GM19463 (cell line): Measurements from ENCODE around the gene KCNK17.

Experiments
- ATAC-seq: cut with Tn5 transposase; IDR thresholded peaks from one replicate; pipeline ENCODE4 v1.9.1; 2021; ENCODE audit warnings: mild to moderate bottlenecking, moderate library complexity; ENCODE audit not compliant: unreplicated experiment

KCNK17 gene, protein sequence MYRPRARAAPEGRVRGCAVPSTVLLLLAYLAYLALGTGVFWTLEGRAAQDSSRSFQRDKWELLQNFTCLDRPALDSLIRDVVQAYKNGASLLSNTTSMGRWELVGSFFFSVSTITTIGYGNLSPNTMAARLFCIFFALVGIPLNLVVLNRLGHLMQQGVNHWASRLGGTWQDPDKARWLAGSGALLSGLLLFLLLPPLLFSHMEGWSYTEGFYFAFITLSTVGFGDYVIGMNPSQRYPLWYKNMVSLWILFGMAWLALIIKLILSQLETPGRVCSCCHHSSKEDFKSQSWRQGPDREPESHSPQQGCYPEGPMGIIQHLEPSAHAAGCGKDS

DNA sequence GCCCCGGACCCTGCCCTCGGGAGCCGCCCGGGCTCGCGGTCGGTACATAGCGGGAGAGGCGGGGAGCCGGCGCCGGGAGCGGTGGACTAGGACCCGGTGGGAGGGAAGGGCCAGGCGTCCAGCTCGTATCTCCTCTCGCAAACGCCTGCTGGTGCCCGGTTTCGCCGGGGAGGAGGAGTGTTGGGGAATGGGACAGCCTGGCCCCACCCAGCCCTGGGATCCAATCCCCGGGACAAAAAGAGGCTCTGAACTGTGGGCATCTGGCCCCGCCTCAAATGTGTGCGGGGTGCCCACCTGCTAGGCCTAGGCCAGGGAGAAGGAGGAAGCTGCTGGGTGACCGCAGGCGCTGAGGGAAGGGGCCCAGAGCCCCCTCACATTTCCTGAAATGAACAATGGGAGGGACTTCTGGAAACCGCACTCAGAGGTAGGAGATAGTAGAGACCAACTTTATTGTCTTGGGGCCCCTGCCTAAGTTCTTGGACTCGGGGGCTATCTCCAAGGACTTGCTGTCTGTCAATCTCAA is at the start of gene KCNK17:
TSS of gene KCNK17 (minus strand) at position 147 of the 523 bp plus-strand sequence. CDS start at position 48, 99 bp downstream.
- no peak for ATAC-seq

DNA sequence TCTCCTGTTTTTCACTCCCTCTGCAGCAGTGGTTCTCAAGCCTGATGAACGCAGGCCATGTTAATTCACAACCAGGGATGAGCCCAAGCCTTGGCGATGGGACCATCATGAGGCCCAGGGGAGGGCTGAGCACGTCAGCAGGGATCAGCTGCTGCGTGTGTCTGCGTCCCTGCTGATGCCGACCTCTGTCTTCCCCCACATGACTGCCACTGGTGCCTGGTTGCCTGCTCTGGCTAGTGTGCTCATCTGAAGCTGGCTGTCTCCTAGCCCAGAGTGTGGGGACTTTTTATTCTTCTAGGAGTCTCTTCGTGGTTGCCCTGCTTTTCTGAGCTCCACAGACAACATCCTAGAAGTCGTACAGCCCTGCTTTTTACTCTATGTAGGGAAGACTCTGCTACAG is 49.1 kb upstream of the KCNK17 start:
- no peak for ATAC-seq

DNA sequence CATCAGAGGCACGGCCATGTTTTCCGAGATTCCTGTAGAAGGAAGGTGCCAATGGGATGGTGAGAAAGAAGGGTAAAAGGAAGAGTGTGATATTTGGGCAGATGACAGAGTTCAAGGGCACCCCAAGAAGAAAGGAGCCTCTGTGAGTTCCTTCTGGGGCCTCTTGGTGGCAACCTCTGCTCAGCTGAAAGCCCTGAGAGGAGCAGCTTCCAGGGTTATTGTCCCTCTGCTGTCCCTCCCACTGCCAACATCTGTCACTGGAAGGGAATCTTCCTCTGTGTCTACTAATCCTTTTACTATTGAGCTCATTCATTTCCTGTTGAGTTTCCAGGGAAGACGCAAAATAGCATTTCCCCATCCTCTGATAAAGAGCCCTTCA is 48.3 kb upstream of the KCNK17 start:
- ATAC-seq, result no peak

DNA sequence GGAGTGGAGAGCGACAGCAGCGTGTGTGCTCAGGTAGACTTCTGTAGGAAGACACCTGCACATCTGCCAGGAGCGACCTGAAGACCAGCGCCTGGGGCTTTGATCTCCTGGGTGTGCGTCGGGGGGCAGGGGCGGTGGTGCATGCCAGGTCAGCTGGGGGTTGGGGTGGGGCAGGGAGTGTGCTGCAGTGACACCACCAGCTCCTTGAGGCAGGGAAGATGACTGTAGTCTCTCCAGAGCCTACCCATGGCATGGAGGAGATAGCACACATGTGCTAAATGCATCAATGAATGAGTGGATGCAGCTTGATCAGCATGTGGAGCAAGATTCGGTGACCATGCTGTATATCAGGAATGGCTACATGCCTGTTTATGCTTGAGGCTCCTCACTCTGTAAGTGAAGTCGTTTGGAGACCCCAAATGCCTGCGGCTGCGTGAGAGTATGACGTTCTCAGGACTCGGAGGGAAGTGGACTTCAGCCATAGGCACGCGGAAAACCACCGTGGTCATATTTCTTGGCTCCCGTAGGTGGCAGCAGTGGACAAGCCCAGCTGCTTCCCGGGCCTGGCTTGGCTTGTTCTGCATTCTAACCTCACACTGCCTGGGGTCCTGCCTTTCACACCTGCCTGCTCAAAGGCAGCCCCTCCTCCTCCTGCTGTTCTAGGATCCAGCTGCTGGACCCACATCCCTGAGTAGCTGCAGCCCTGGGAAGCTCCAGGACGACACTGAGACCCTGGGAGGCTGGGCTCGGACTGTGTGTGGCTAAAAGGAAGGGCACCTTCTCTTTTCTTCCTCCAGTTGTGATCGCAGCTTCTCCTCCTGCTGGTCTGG is 47.7 kb upstream of the KCNK17 start:
- peak; percentile 67 for ATAC-seq

DNA sequence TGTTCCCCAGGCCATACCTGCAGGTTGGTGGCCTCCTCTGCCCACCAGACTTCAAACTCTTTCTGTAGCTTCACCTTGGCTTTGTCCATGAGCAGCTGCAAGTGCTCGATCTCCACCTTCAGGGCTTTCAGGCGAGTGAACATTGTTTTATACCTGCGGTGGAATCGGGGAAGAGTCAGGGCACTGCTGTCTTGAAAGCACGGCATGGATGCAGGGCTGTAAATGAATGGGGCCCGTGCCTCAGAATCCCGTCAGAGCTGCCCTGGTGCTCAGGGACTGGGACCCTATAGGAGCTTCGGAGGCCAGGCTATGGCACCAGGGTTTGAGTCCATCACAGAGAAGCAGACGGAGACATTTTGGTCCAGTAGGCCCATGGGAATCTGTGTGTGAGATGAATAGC is 46.2 kb upstream of the KCNK17 start:
- no peak for ATAC-seq

DNA sequence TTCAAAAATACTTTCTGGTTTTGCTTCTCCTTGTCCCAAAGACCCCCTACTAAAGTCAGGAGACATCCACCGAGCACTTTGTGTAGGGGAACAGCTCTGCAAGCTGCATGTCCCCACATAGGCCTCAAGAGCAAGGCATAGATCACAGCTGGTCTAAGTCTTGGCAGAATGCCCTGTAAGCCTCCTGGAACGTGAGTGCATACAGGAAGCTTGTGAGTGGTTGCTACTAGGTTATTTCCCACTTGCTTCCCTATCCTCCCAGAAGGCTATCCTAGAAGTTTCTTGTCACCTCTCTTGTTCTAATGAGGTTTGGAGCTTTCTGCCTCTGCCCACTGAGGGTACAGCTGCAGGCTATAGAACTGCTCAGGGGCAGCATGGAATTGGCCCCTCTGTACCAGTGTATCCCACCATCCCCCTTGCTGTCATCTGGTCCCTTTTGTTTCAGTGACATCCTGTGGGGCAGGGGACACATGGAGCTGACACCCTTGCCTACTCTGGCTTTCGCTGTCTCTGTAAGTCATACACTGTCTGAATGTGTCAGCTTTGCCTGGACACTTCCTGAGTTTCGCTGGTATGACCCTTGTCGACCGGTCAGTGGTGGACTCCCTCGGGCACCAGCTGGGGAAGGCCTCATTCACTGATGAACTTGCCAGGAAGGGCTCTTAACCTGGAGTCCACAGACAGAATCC is 43.9 kb upstream of the KCNK17 start:
- no peak for ATAC-seq

DNA sequence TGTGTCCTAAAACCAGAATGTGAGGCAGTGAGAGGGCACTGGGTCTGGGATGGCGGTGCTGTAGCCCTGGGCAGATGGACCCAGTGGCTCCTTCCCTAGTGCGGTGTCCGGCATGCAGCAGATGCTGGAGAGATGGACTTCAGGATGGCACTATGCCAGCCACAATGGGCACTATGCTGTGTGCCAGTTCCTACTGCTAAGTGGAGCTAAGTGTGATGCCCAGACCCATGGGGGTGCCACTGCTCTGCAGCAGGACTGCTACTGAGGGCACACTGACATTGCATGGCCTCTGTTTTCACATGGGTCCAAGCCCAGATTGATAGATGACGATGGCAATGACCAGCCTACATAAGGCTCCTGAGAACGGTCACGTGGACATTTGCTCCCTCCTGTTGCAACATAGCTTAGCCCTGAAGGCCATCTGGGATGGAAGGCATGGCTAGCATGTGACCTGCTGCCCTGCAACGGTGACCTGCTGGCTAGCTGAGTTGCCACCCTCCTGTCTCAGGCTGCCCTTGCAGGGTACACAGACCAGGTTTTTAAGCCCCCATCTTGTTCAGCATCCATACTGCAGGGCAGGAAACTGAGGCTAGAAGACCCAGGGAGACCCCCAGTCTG is 39.6 kb upstream of the KCNK17 start:
- ATAC-seq, result no peak

DNA sequence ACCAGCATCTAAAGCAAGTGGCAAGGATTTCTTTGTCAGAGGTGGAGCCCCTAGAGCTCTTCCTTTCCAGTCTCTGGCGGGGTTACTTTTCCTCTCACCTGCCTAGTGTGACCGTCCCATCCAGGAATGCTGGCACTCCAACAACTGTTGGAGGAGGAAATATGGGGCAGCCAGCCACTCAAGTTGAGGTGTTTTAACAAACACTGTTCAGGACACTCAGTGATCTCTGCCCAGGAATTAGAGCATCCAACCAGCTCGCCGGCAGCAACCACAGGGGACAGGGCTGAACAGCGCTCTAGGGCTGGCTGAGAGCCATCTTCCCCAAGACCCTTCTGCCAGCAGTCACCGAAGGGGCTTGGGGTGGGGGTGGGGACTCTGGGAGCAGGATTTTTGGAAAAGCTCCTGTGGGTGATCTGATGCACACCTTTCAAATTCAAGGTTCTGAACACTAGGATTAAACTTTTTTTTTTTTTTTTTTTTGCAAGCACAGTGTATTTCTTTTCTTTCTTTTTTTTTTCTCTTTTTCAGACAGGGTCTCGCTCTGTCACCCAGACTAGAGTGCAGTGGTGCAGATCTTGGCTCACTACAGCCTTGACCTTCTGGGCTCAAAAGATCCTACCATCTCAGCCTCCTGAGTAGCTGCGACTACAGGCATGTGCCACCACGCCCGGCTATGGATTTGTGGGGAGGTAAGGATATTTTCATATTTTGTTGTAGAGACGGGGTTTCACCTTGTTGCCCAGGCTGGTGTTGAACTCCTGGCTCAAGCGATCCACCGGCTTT is 36.7 kb upstream of the KCNK17 start:
- no peak for ATAC-seq

DNA sequence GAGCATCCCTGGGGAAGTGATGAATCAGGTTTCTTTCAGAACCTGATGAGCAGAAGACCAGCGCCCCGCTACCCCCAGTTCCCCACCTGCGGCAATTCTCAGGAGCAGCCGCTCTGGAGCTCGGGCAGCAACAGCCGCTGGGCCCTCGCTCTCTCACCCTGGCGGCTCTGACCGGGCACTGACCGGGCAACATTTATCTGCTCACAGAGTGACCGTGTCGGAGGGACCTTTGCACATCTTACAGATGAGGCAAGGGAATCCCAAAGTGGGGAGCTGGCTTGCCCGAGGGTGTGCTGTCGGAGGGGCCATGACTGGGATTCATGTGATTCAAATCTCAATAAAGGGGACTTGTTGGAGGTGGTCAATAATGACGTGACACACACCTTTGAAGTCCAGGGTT is 34.5 kb upstream of the KCNK17 start:
- no peak for ATAC-seq

DNA sequence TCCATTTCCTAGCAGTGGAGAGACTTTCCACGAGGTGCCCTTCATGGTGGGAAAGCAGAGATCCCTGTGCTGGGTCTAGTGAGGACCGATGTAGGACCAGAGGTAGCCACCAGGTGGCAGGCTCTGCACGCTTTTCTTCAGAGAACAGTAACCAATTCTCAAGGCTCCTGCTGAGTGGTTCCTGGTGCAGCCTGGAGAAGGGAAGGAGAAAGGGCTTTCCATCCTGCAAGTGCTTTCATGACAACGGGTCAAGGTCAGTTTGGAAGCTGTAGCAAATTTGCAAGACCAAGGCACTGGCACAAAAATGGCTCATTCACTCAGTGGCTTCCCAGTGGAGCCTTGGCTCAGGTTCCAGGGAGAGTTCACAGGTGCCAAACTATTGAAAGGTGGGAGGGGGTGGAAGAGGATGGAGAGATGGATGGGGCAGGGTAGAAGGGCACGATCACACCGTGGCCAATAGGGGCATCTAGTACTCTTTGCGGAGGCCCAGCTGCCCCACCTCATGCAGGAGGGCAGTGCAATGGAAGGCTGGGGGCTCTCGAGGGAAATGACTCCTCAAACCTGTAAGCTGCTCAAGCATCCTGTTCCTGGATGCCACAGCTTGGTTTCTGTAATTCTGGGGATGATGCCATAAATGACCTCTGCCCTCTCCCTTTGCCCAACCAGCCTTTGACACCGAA is 33.8 kb upstream of the KCNK17 start:
- ATAC-seq, result no peak

DNA sequence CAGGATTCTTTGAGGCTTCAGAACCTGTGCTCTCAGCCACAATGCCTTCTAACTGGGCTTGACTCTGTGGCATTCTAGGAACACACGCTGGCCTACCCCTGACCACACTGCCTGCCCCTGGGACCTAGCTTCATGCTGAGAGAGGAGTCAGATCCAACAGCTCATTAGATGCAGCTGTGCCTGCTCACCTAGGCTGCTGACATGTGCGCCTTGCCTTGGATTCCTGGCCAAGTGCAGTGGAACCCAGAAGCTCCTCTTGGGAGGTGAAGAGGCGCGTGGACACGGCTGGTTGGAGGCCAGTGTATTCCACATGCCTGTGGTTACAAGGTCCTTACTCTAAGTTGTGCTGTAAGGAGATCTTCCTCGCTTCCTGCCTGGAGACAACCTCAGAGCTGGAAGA is 33.0 kb upstream of the KCNK17 start:
- no peak for ATAC-seq

DNA sequence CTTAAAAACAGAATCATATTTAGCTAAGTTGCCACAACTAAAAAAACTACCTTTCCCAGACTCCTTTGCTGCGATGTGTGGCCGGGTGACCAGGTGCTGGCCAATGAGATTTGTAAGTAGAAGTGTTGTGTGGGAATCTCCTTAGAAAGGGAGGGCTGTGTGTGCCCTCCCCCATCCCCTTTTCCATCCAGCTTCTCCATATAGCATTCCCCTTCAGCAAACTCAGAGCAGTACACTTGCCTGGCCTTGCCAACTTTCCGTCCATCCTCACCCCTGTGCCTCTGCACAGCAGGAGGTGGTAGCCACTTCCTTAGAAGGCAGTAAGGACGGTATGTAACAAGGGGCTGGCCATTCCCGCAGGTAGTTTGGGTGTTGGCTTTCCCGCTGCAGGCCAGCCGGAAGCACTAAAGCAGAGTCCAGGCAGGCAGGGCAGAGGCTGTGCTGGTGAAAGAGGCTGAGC is 30.6 kb upstream of the KCNK17 start:
- ATAC-seq, result no peak

DNA sequence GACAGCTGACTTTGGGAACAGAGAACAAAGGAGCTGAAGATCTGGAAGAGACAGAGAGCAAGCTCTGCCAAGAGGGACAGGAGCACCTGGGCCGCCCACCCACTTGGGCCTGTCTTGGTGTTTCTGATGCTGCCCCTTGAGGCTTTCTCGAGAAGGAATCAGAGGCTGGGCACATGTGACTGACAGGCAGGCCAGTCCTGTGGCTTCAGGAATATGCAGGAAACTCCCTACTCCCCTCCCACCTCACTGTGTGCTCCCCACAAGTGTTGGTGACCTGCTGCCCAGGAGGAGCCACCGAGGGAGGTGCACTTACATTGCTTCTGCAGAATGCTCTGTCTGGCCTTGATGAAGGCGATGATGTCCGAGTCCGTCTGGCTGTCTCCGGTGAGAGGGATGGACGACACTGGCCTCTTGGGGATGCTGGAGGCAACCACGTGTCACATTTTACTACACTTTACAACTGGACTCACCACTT is 29.2 kb upstream of the KCNK17 start:
- ATAC-seq, result no peak

DNA sequence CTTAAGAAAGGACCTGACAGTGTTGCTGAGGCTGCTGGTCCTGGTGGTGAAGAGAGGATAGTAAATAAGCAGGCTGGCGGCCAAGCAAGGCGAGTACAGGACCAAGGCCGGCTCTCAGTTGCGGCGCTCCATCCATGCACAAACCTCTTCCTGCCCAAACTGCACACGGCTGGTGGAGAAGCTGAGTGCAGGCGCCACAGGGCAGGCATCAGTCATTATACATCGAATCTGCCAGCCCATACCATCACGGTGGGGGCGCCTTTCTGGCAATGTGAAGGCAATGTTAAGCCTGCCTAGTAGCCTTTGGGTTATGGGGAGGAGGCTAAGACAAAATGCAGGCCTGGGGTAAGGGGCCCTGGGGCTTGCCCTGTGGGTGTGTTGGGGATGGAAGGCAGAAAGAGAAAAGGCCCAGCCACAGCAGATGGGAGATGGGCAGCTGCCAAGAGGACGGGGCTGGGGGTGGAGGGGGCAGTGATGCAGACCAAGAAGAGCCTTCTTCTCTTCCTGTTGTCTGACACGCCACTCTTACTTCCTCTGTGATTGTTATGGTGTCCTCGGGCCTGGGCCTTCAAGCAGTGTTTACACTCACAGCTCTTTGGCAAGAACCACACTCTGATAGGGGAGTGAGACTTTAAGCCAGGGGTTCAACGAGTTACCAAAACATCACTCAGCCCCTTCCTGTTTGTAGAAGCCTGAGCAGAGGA is 28.6 kb upstream of the KCNK17 start:
- ATAC-seq, result no peak

DNA sequence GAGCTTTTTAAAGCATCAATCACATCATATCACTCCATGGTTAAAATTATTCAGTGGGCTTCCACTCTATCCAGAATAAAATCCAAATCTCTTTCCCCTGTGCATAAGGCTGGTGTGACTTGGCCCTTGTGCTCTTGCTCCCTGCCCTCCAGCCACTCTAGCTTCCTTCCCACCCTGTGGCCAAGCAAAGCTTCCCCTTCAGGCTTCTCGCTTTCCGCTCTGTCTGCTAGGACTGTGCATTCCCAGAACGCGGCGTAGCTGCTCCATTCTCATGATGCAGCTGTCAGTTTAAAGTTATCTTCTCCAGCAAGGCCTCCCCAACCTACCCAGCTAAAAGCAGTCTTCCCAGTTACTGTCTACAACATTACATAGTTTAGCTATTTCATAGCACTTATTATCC is 27.7 kb upstream of the KCNK17 start:
- no peak for ATAC-seq

DNA sequence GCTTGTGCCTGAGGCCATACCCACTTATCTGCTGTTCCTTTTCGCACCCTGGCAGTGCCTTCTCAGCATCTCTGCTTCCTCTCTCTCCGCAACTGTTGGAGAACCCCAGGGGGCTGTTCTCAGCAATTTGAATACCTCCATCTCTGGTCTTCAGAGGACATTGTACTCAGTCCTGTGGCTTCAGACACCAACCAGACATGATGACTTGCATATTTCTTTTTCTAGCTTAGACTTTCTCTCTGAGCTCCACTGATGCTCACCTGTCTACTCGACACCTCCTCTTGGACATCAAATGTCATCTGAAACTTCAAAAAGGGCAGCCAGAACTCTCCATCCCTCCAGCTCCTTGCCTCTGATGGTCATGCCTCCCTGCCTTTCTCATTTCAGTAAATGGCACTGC is 27.1 kb upstream of the KCNK17 start:
- ATAC-seq, result no peak

DNA sequence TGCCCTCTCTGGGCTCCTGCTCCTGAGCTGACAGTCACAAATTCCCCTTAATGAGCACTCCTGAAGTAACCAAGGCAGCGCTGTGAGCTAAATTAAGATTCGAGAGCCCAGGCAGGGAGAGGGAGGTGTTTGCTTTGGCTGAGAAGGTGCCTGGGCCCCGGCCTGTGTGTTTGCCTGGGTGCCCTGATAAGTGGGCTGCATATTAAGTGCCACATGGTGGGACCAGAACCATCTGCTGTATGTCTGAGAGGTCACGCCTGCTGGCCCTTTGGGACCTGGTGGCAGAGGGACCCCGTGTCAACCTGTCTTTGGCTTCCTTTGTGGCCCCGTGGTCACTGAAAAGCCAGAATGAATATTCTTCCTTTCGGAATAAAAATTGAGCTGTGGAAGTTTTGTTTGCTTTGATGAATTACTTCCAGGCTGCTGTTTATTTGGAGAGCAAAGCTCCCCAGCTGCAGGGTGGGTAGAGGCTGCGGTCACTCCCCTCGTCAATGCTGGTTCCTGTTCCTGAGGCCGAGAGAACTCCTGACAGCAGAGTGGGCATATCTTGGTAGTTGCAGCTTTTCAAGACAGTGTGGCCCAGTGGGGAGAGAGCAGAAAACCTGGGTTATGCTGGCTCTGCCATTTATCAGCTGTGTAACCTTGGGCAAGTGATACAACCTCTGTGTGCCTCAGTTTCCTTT is 25.8 kb upstream of the KCNK17 start:
- ATAC-seq, result no peak

DNA sequence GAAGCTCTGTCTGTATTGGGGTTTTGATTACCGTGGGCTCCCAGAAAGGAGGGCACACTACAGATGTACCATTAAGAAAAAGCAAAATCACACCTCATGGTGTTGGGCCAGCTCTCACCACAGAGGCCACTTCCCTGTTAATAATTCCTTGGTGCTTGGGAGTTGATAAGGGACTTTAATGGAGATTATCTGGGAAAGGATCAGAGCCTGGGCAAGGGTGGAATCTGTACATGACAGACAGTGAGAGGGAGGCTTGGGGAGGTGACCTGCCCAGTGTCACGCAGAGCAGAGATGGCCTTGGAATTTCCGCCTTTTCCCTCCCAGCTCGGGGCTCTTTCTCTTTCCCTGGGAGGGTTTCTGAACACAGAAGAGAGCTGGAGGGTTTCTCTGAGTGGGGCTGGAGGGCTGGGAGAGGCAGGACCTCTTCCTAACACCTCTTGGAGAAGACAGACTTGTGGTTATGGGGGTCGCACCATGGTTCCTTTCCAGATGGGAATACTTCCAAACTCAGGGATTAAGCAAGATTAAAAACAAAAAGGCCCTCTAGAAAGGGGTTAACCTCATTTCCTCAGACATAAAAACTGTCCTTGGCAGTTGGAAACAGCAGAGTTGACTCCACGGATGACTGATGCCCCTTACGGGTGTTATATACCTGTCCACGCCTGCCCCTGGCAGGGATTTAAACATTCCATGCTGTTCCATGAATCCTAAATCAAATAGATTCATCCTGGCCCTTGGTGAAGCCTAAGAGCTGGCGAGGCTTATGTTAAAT is 25.1 kb upstream of the KCNK17 start:
- no peak for ATAC-seq
